PC-3 (cell line): ENCODE measurements around the gene HDAC8. TPM values are rescaled to one million over a fixed set of nuclear protein-coding genes. Genes with fewer than 3 reads are reported as not detected.
A peak's percentile ranks its signal among the peaks of the same experiment; 100 is the strongest.

Experiments used
- ATAC-seq: fragments of 200-7000 bp; cut with Tn5 transposase; 2 replicates; pipeline ENCODE4 v1.9.1; 2020; ENCODE audit warnings: mild to moderate bottlenecking, moderate library complexity
- BruUV-seq: library from RNA; stranded (reverse); fragments of 400-500 nt; replicated peaks from 2 replicates; lab custom pipeline; 2021; lab: Mats Ljungman, UMichigan
- CTCF ChIA-PET: fragments of 300-600 bp; sonication (Branson Sonifier 250); formaldehyde crosslinking; loops from one replicate; lab custom pipeline; 2022; ENCODE audit warnings: antibody characterized with exemption; lab: Charles Lee
- POLR2A ChIA-PET: fragments of 300-600 bp; sonication (Branson Sonifier 250); formaldehyde crosslinking; loops from one replicate; lab custom pipeline; 2022; ENCODE audit warnings: antibody characterized with exemption; ENCODE audit not compliant: unreplicated experiment; lab: Charles Lee
- DNase-seq: peaks from one replicate; pipeline ENCODE4 v3.0.0-alpha.2; 2015
- H2AFZ ChIP-seq: fragments of 300-600 bp; sonication (generic); 2 replicates; pipeline ENCODE4 v1.6.0; 2016; ENCODE audit warnings: antibody characterized with exemption, low read length
- H3F3A ChIP-seq: fragments of 300-600 bp; sonication (generic); one replicate; pipeline ENCODE4 v1.6.0; 2017; ENCODE audit warnings: antibody characterized with exemption, low read length, control low read depth, mild to moderate bottlenecking; ENCODE audit not compliant: unreplicated experiment
- H3K27ac ChIP-seq: fragments of 300-600 bp; sonication (generic); 2 replicates; pipeline ENCODE4 v1.5.1; 2016; ENCODE audit warnings: mild to moderate bottlenecking, low read length
- H3K27me3 ChIP-seq: fragments of 300-600 bp; sonication (generic); 2 replicates; pipeline ENCODE4 v1.6.1; 2016; ENCODE audit warnings: low read length, mixed read lengths
- H3K36me3 ChIP-seq: fragments of 300-600 bp; sonication (generic); 2 replicates; pipeline ENCODE4 v1.6.1; 2016; ENCODE audit warnings: low read depth, mixed run types, low read length, mixed read lengths
- H3K4me1 ChIP-seq: fragments of 300-600 bp; sonication (generic); 2 replicates; pipeline ENCODE4 v1.5.1; 2016; ENCODE audit warnings: low read length; ENCODE audit not compliant: insufficient read depth
- H3K4me2 ChIP-seq: fragments of 300-600 bp; sonication (generic); 2 replicates; pipeline ENCODE4 v1.6.0; 2016; ENCODE audit warnings: low read length
- H3K4me3 ChIP-seq: fragments of 300-600 bp; sonication (generic); 2 replicates; pipeline ENCODE4 v1.5.1; 2016; ENCODE audit warnings: mild to moderate bottlenecking, low read length, mixed read lengths
- H3K79me2 ChIP-seq: fragments of 300-600 bp; sonication (generic); 2 replicates; pipeline ENCODE4 v1.6.1; 2017; ENCODE audit warnings: low read length, mixed read lengths
- H3K9ac ChIP-seq: fragments of 300-600 bp; sonication (generic); 2 replicates; pipeline ENCODE4 v1.6.0; 2016; ENCODE audit warnings: mild to moderate bottlenecking, low read length
- H3K9me2 ChIP-seq: fragments of 300-600 bp; sonication (generic); replicated peaks from 2 replicates; pipeline ENCODE4 v1.6.1; 2016; ENCODE audit warnings: mixed run types, low read length, mixed read lengths
- H3K9me3 ChIP-seq: fragments of 300-600 bp; sonication (generic); 2 replicates; pipeline ENCODE4 v1.6.1; 2016; ENCODE audit warnings: low read length, mixed read lengths
- H4K20me1 ChIP-seq: fragments of 300-600 bp; sonication (generic); 2 replicates; pipeline ENCODE4 v1.6.1; 2016; ENCODE audit warnings: low read length, mixed read lengths
- CTCF ChIP-seq: fragments of 300-600 bp; sonication (generic); conservative IDR thresholded peaks from 2 replicates; pipeline ENCODE4 v1.5.1; 2017; ENCODE audit warnings: antibody characterized with exemption, low read depth, mild to moderate bottlenecking, low read length
- EZH2 ChIP-seq: fragments of 300-600 bp; sonication (generic); IDR thresholded peaks from one replicate; pipeline ENCODE4 v1.6.1; 2017; ENCODE audit warnings: antibody characterized with exemption, mild to moderate bottlenecking, low read length; ENCODE audit not compliant: unreplicated experiment
- EZH2phosphoT487 ChIP-seq: fragments of 300-600 bp; sonication (generic); IDR thresholded peaks from 2 replicates; pipeline ENCODE4 v1.6.1; 2018; ENCODE audit warnings: mild to moderate bottlenecking, antibody characterized with exemption, low read length, borderline replicate concordance
- intact Hi-C: fragments of 100-400 bp; cut with micrococcal nuclease; formaldehyde crosslinking; loops from 2 replicates; pipeline ENCODE4 v1.9.0; 2023
- total RNA-seq: library from RNA; depleted of rRNA; stranded (reverse); fragments of >200 nt; gene quantifications from 2 replicates; pipeline ENCODE4 v1.2.3, GENCODE V29; 2014

HDAC8 gene
- total RNA-seq, 1 experiment from 2014 or later: 40.5 TPM

DNA sequence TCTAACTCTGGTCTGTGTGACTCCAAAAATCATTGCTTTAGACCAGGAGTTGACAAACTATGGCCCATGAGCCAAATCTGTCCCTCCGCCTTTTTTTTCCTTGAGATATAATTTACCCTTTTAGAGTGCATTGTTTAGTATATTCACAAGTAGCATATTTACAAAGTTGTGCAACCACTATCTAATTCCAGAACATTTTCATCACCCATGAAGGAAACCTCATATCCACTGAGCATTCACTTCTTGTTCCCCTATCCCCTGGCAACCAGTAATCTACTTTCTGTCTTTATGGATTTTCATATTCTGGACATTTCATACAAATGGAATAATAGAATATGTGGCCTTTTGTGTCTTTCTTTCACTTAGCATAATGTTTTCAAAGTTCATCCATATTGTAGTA is 199.5 kb downstream of the HDAC8 start:
- TF ChIP-seq CTCF (no peak), EZH2phosphoT487 (no peak), EZH2 (no peak)
- no peaks in the 10 kb centered on the region for H3K79me2 ChIP-seq
- POLR2A ChIA-PET: no interaction called here

GRCh38 chrX:72372735-72373134 is 199.9 kb downstream of the HDAC8 start:
- no peak overlapping the region for H3K4me2 ChIP-seq
- H3K9me2 ChIP-seq: no peaks in the 10 kb centered on the region
- H3K4me1 ChIP-seq: no peaks in the 10 kb centered on the region
- ChIA-PET CTCF (no interaction called here), POLR2A (no interaction called here)
- H3K79me2 ChIP-seq: no peaks in the 10 kb centered on the region
- no peak overlapping the region for H3K9ac ChIP-seq
- H3F3A ChIP-seq: no peaks in the 10 kb centered on the region
- H3K36me3 ChIP-seq: no peaks in the 10 kb centered on the region
- H3K27ac ChIP-seq: no peak overlapping the region
- no peak overlapping the region for H2AFZ ChIP-seq
- intact Hi-C loops: no loop called here
- H3K9me3 ChIP-seq: no peaks in the 10 kb centered on the region
- no peaks in the 10 kb centered on the region for H4K20me1 ChIP-seq
- H3K4me3 ChIP-seq: no peak overlapping the region
- DNase-seq: no peak
- peak; percentile 27; the same call in 1 of the 2 replicates for ATAC-seq
- no peaks in the 10 kb centered on the region for H3K27me3 ChIP-seq
- no peak for TF ChIP-seq EZH2
- TF ChIP-seq CTCF: no peak
- no peak for TF ChIP-seq EZH2phosphoT487
- BruUV-seq: no TSS peak

More for the DNA sequence above, 199.5 kb downstream of the HDAC8 start:
- Histone ChIP-seq H4K20me1 (no peaks in the 10 kb centered on the region), H3K27ac (no peak overlapping the region), H3K4me1 (no peaks in the 10 kb centered on the region), H3K9me3 (no peaks in the 10 kb centered on the region), H3K9ac (no peak overlapping the region), H3K27me3 (no peaks in the 10 kb centered on the region), H3K4me3 (no peak overlapping the region), H3K4me2 (no peak overlapping the region), H3K9me2 (no peaks in the 10 kb centered on the region), H2AFZ (no peak overlapping the region), H3F3A (no peaks in the 10 kb centered on the region), H3K36me3 (no peaks in the 10 kb centered on the region)
- CTCF ChIA-PET: no interaction called here
- no TSS peak for BruUV-seq
- intact Hi-C loops: no loop called here
- DNase-seq (no peak), ATAC-seq (no peak)

GRCh38 chrX:72371405-72371804 is 201.2 kb downstream of the HDAC8 start:
- no peaks in the 10 kb centered on the region for H4K20me1 ChIP-seq
- H3K27me3 ChIP-seq: no peaks in the 10 kb centered on the region
- H3K27ac ChIP-seq: no peak overlapping the region
- no peak for ATAC-seq
- intact Hi-C loops: no loop called here
- ChIA-PET POLR2A (no interaction called here), CTCF (no interaction called here)
- no peak overlapping the region for H3K4me2 ChIP-seq
- no peak overlapping the region for H3K4me3 ChIP-seq
- TF ChIP-seq EZH2 (no peak), CTCF (no peak), EZH2phosphoT487 (no peak)
- no peaks in the 10 kb centered on the region for H3K9me2 ChIP-seq
- no peaks in the 10 kb centered on the region for H3K79me2 ChIP-seq
- H3K9ac ChIP-seq: no peak overlapping the region
- H2AFZ ChIP-seq: no peak overlapping the region
- no peaks in the 10 kb centered on the region for H3F3A ChIP-seq
- H3K4me1 ChIP-seq: no peaks in the 10 kb centered on the region
- no peak for DNase-seq
- no peaks in the 10 kb centered on the region for H3K9me3 ChIP-seq
- H3K36me3 ChIP-seq: no peaks in the 10 kb centered on the region
- no TSS peak for BruUV-seq
